ENCODE data around the gene SLC9C1.

Gene SLC9C1

GRCh38 chr3:112131111-112131510 lies 162.9 kb downstream of the SLC9C1 start:
- DNase-seq (ENCODE audit: low read depth): no peak

- DNase-seq (ENCODE audit: low read depth): no peak
Observed at GRCh38 chr3:112130638-112130993, 163.4 kb downstream of the SLC9C1 start.

GRCh38 chr3:112129925-112130637 lies 163.9 kb downstream of the SLC9C1 start:
- DNase-seq (ENCODE audit: low read depth): no peak

- no peak for DNase-seq (ENCODE audit: low read depth)
Observed at GRCh38 chr3:112128843-112129727, 164.9 kb downstream of the SLC9C1 start.

GRCh38 chr3:112127522-112128494 lies 166.2 kb downstream of the SLC9C1 start:
- no peak for DNase-seq (ENCODE audit: low read depth)

GRCh38 chr3:112126511-112126911 lies 167.5 kb downstream of the SLC9C1 start:
- DNase-seq (ENCODE audit: low read depth): no peak

- DNase-seq (ENCODE audit: low read depth): no peak
Observed at GRCh38 chr3:112124907-112125607, 169.0 kb downstream of the SLC9C1 start.

GRCh38 chr3:112123548-112123947 lies 170.5 kb downstream of the SLC9C1 start:
- no peak for DNase-seq (ENCODE audit: low read depth)

- no peak for DNase-seq (ENCODE audit: low read depth)
Observed at GRCh38 chr3:112122870-112123269, 171.1 kb downstream of the SLC9C1 start.

- no peak for DNase-seq (ENCODE audit: low read depth)
Observed at GRCh38 chr3:112121577-112122547, 172.2 kb downstream of the SLC9C1 start.

- no peak for DNase-seq (ENCODE audit: low read depth)
Observed at GRCh38 chr3:112119962-112120836, 173.8 kb downstream of the SLC9C1 start.

- DNase-seq (ENCODE audit: low read depth): no peak
Observed at GRCh38 chr3:112117841-112118571, 176.0 kb downstream of the SLC9C1 start.

GRCh38 chr3:112117415-112117814 lies 176.6 kb downstream of the SLC9C1 start:
- no peak for DNase-seq (ENCODE audit: low read depth)

GRCh38 chr3:112116748-112117186 lies 177.2 kb downstream of the SLC9C1 start:
- no peak for DNase-seq (ENCODE audit: low read depth)

- DNase-seq (ENCODE audit: low read depth): no peak
Observed at GRCh38 chr3:112115806-112116383, 178.1 kb downstream of the SLC9C1 start.

GRCh38 chr3:112115161-112115739 lies 178.8 kb downstream of the SLC9C1 start:
- no peak for DNase-seq (ENCODE audit: low read depth)

GRCh38 chr3:112114576-112115160 lies 179.3 kb downstream of the SLC9C1 start:
- DNase-seq (ENCODE audit: low read depth): no peak
